ENCODE measurements around the gene METTL23.
"Not testable (repeated sequence)": the region's sequence is repeated elsewhere in the genome, so short reads cannot be mapped to it uniquely, and the experiment has no call there.

Gene METTL23

DNA sequence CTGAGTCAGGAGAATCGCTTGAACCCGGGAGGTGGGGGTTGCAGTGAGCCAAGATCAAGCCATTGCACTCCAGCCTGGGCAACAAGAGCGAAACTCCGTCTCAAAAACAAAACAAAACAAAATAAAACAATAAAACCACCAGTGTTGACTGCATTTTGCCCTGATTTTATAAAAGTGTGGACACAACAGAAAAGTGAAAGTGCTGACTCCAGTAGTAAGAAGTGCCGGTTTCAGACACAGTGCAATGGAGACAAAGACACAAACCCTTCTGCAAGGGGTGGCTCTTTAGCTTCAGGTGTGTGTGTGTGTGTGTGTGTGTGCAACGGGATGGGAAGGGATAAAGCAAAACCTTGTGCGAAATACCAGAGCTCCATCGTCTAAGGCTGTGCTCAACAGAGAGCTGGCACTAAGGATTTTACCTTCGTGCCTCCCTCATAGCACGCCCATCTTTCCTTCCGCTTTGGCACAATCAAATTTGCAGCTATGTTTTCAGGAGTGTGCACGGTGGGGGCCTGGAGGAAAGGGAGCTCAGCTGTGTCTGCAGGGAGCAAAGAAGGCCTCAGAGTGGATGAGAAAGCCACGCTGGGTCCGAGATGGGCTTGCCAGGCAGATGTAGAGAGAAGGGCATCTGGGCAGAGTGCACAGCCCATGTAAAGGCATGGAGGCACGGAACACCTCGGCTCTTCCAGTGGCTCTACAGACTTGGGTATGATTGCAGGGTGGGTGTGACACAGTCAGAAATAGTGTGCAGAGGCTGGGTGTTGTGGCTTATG is 31.4 kb upstream of the METTL23 start:
- DNase-seq (ENCODE audit: low spot score) = no peak

DNA sequence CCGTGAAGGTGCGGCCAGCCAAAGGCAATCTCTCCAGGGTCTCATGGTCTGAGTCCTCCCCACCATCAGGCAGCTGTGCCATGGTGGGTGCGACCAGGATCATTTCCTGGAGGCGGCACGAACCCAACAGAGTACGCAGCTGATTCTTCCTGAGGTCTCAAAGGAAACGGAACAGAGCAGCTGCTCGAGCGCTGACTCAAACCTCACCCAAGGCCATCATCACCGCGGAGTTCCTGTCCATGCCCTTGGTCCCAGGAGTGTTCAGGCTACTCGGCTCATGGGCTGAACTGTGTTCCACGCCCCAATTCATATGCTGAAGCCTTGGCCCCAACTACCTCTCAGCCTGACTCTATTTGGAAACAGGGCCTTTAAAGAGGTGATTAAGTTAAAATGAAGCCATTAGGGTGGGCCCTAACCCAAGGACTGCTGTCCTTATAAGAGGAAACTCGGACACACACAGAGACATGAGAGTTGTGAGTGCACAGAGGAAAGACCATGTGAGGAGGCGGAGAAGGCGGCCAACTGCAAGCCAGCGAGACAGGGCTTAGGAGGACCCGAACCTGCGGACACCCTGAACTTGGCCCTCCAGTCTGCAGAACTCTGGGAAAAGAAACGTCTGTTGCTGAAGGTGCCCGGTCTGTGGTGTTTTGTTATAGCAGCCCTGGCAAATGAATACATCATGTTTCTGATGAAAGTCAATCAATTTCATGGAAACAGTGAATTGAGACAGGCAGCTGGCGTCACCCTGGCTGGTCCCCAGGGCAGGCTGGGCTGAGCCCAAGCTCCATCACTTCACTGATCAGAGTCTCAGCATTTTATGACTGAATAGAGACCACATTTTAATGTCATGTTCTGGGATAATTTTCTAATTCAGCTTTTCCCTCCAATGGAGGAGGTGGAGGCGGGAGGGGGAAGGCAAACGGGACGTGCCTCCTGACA is 29.6 kb upstream of the METTL23 start:
- no peak for DNase-seq (ENCODE audit: low spot score)

DNA sequence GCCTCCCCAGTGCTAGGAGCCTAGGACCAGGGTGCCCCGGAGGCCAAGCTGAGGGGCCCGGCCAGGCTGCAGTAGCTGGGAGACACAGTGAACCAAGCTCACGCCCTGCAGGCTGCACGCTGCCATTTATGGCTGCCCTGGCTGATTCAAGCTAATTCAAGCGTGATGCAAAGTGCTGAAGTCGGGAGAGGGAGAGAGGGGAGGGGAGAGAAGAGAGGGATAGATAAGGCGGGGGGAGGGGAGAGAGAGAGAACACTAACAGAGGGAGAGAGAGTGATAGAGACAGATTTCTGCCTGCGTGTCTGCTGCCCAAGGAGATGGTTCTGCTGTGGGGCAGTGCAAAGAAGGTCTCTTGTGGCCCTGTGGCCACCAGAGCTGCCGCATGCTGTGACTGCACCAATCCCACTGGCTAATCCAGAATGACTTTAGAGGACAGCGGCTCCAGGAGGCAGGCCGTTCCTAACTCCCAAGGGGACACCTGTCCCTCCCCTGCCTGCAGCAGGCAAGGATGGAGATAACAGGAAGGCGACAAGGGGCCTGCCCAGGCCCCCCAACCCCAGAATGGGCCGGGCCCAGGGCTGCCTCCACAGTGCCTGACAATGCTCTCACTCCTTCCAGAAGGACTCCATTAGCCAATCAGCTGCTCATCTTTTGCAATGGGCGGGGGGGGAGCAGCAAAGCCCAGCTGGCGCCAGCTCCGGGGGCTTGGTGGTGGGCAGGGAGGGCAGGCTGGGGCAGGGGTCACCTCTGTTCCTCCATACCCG is 28.8 kb upstream of the METTL23 start:
- peak; percentile 74 for DNase-seq (ENCODE audit: low spot score)

DNA sequence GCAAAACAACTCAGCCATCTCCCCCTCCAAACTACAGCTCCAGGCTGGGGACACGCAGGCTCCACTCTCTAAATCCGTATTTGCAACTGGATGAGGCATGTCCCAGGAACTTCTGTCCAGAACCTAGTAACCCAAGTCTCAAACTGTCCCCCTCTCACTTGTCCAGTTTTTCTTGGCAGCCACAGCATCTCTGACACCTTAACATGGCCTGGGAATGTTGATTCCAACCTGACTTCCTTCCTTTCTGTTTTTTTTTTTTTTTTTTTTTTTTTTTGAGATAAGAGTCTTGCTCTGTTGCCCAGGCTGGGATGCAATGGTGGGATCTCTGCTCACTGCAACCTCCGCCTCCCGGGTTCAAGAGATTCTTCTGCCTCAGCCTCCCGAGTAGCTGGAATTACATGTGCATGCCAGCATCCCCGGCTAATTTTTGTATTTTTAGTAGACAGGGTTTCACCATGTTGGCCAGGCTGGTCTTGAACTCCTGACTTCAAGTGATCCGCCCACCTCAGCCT is 28.1 kb upstream of the METTL23 start:
- DNase-seq (ENCODE audit: low spot score) = not testable (repeated sequence)

DNA sequence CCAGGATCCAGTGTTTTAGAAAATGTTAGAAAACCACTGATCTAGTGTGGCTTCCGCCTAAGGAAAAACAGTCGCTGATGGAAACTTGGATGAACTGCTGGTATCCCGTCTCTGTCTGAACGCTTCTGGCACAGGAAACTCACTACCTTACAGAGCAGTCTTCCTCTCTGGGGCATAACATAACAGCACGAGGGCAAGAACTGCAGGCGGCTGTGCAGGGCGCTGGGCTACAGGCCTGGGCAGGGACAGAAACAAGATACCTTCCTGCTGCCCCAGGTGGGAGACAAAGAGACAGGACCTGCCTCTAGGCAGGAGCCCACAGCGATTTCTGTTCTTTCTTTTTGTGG is 26.4 kb upstream of the METTL23 start:
- no peak for DNase-seq (ENCODE audit: low spot score)

DNA sequence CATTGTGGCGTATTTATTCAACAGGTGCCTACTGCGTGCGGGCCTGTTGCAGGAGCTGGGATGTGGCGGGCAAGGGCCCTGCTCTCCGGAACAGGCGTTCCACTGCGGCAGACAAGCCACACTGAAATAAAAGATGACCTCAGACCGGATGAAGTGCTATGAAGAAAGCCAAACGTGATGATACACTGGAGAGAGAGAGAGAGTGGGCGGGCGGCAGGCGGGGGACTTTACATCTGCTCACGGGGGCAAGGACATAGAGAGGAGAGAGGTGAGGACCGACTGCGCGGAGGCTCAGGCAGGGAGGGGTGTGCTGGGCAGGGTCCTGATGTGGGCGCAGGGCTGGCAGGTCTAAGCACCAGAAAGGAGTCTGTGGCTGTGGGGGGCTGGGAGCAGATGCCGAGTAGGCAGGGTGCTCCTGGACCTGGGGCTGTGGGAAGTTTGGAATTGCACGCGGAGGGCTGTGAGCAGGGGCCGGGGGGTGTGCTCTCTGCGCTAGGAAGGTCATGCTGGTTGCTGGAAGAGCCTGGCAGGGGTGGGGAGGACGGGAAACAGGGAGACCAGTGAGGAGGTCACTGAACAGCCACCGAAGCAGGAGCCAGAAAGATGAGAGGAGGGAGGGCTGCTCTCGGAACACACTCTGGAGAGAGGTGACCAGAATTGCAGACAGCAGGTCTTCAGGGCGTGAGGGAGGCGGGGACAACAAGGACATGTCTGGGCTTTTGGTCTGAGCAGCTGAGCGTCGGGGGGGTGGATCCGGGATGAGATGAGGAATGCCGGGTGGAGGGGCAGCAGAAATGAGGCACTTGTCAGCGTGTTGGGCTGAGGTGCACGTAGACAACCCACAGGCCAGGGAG is 25.8 kb upstream of the METTL23 start:
- DNase-seq (ENCODE audit: low spot score) = peak; percentile 51

DNA sequence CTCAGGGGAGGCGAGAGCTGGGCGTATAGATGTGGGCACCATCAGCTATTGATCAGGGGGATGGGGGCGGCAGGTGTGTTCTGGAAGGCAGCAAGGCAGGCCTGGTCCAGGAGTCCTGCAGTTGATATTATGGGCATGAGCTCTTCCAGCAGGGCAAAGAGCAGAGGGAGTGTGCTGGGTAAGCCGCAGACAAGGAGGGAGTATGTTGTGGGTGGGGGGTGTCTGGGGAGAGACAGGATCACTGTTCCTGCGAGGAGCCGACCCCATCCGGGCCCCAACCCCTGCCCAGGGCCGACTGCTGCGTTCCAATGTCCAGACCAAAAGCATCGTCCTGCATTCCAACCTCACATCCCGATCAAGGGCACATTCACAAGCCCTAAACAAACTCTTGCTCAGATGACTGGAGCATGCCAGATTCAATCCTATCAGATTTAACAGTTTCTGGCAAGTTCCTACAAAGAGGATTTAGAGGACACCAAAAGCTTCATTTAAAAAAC is 25.1 kb upstream of the METTL23 start:
- DNase-seq (ENCODE audit: low spot score) = peak; percentile 52

DNA sequence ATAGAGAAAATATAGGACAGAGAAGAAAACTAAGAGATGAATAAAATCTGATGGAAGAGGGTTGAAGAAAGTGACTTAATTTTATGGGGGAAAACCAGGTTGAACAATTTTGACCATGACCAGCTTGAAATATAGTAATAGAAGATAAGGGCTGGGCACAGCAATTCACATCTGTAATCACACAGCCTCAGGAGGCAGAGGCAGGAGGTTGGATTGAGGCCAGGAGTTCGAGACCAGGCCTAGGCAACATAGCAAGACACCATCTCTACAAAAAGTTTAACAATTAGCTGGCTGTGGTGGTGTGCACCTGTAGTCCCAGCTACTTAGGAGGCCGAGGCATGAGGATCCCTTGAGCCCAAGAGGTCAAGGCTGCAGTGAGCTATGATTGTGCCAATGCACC is 24.6 kb upstream of the METTL23 start:
- no peak for DNase-seq (ENCODE audit: low spot score)

DNA sequence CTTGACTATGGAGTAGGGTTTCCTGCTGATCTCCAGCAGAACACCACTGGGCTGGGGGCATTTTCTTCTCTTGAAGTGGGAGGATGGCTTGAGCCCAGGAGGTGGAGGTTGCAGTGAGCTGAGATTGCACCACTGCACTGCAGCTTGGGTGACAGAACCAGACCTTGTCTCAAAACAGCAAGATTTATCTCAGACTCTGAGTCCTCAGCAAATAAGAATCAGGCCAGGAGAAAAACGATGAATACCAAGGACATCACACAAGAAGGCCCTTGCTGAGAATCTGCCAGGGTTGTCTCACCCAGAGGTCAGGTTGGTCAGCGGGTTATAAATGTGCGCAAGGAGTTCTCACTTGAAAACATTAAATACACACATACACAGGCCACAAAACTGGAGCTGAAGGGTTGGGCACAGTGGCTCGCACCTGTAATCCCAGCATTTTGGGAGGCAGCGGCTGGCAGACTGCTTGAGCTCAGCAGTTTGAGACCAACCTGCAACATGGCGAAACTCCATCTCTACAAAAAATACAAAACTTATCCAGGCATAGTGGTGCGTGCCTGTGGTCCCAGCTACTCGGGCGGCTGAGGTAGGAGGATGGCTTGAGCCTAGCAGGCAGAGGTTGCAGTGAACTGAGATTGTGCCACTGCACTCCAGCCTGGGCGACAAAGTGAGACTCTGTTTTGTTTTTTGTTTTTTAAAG is 23.6 kb upstream of the METTL23 start:
- no peak for DNase-seq (ENCODE audit: low spot score)

DNA sequence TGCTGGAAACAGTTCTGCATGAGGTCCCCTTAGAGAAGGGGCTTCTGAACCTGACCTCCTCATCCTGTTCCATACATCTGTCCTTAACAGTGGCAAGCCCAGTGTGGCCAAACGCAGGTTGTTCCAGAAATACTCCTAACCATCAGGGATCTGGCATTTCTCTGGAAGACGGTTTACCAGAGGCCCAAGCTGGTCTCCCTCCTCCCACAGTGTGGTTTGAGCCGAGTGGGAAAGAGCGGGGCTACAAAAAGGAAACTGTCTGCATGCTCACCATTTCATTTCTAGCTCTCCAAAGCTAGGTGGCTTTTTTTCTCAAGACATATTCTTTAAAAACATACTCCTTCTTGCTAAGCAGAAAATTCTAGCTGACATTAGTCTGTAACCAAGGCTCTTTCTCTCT is 21.8 kb upstream of the METTL23 start:
- no peak for DNase-seq (ENCODE audit: low spot score)

DNA sequence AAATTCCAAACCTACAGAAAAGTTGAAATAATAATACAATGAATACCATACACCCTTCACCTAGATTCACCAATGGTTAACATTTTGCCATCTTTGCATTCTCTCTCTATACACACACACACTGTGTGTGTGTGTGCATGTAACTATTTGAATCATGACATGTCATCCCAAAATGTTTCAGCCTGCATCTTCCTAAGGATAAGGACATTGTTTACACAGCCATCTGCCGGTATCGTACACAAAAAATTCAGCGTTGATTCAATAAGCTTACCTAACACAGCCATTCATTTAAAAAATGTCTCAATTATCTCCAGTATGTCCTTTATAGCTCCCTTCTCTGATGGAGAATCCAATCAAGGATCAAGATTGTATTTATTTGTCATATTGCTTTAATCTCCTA is 19.8 kb upstream of the METTL23 start:
- no peak for DNase-seq (ENCODE audit: low spot score)

DNA sequence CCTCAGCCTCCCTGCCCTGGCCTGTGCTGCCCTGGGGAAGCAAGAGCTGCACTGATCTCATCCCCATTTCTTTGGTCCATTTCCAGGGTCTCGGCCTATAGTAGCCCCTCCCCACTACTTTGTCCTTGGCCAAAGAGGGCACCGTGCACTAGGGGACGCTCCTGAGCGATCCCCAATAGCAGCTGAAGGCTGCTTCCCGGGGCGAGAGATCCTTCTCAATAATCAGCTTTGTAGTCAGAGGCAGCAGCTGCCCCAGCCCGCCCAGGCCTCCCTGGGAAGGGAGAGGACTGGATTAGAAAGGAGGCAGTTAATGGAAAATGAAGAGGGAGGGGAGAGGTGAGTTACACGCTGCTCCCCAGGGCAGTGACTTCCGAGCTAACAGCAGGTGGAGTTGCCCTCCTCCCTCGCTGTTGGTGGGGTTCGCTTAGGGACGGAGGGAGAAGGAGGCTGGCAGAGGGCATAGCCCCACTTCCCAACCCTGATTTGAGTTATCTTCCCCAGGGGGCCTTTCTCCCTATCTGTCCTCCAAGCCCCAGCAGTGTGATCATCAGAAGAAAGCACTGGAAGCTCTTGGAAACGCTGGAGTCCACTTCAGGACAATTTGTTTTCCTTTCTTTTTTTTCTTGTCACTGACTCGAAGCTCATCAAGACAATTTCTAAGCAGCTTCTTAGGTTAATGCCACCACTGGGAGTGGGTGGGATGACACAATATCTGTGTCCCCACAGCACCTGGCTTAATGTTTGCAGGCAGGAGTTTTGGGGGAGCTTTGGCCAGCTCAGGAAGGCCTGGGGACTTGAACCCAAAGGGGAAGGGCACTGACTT is 18.4 kb upstream of the METTL23 start:
- DNase-seq (ENCODE audit: low spot score) = peak; percentile 94

DNA sequence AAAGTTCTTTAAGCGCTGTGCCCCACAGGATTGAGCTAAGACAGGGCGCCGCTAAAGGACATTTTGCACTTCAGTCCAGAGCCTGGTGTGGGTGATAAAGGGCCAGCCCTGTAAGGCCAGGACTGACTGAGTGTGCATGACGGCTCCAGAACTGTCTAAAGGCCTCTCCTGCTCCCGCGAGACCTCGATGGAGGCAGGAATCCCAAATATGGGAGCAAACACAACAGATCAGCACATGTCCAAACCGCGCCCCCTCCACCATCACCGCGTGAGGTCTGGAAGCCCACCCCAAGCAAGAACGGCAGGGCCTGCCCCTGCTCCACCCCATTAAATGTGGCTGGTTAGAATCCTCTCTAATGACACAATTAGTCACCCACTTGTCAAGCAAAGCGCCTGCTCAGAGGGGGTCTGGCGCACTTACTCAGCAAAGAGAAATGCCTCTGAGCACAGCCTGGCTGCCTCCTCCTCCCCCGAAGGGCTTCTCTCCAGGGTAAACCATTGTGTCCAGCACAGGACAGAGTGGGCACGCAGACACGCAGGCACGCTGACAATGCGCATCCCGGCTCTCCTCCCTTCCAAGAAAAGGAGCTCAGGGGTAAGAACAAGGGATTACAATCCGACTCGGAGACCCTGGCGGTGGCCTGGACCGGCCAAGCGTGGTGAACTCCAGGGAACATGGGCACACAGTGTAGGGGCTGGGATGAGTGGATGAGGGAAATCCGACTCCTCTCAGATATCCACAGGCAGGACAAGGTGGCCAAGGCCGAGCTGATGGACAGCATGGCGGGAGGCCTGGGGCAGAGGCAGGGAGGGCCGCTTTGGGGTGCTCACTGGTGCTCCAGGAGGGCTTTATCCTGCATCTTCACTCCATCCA is 17.3 kb upstream of the METTL23 start:
- peak; percentile 86 for DNase-seq (ENCODE audit: low spot score)

DNA sequence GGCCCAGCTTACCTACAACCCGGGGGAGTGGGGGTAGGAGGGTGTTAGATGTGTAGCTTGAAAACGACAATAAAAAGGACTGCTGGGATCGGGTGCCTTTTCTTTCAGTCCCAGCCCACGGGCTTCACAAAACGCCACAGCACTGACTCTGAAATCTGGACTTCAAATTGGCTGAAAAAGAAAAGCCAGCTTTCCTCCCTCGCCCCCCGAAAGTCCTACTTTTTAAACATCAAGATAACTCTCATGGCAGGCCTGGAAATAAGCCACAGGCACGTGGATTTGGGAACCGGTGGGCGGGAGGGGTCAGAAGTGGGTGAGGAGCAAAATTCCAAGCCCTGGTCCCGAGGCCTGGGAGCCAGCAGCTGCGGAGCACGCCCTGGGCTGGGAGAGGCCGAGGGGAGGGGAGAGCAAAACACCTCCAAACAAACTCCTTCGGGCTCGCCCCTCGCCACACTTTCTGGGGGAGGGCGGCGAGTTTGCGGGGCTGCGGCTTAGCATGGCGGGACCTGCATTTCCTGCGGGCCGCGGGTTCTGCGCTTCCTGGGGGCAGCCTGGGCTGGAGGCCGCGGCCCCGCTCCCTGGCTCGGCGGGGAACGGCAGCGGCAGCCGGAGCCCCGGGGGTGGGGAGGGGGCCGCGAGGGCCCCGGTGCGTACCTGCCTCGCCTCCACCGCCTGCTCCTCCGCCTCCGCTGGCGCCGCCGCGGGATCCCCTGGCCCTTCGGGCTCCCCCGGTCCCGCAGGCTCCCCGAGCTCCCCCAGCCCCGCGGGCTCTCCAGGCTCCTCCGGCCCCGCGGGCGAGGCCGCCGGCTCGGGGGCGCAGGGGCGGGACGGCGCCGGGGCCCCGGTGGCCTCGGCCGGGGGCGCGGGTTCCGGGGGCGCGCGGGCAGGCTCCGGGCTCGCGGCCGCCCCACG is 16.4 kb upstream of the METTL23 start:
- DNase-seq (ENCODE audit: low spot score) = peak; percentile 58

DNA sequence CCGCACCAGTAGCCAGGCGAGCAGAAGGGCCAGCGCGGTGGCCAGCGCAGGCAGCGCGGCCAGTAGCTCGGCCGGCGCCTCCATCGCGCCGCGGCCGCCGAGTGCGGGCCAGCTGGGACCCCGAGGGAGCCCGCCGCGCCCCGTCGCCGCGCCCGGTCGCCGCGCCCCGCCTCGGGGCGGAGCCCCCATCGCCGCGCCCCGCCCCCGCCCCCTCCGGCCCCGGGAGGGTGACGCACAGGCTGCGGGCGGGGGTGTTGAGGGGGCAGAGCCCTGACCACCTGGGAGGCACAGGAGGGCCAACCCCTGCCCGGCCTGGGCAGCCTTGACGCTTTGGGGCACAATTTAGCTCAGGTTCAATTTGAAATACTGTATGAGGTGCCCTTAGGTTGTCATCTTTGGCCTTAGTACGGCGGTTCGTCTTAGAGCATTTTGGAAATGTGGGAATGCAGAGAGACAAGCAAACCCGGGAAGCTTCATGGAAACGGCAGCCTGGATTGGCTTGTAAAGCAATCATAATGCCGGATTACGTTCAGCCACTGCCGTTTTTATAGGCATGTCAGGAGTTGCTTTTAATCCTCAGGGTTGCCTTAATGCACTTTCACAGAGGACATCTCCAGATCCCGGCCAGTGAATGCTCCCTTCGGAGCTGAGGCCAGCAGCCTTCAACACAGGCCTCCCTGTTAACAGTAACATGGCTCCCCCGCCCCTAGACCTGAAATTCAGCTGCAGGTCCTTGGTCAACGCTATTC is 15.6 kb upstream of the METTL23 start, which contains the start of gene MXRA7:
Gene MXRA7, minus strand, starts transcription at position 103 of the 749 bp plus-strand sequence. Its CDS starts 19 bp downstream, at position 84.
- peak; percentile 95 for DNase-seq (ENCODE audit: low spot score)

DNA sequence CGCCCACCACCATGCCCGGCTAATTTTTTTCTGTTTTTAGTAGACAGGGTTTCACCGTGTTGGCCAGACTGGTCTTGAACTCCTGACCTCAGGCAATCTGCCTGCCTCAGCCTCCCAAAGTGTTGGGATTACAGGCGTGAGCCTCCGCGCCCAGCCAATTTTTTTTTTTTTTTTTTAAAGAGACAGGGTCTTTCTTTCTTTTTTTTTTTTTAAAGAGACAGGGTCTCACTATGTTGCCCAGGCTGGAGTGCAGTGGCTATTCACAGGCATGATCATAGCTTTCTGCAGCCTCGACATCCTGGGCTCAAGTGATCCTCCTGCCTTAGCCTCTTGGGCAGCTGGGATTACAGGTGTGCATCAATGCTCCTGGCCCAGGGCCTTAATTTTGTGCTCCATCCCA is 14.3 kb upstream of the METTL23 start:
- not testable (repeated sequence) for DNase-seq (ENCODE audit: low spot score)

DNA sequence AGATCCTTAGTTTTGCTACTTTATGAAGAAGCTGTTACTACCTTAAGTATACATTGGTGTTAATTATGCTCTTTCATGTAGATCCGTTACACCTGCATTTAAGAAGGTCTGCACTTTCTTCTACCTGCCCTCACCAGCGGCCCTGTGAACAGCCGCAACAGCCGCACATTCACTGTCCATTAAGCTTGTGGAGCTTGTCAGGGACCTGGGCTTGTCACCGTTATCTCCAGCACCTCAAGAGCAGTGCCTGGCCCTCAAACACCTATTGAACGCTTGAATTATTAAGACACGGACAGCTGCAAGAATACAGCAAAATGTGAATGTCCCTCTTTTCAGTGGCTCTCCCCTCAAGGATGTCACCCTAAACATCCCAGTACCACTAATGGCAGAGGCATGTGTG is 12.9 kb upstream of the METTL23 start:
- DNase-seq (ENCODE audit: low spot score) = no peak

Data from D341Med (cell line).